ENCODE data around the gene CAMP.
"Not testable (repeated sequence)": the region's sequence is repeated elsewhere in the genome, so short reads cannot be mapped to it uniquely, and the experiment has no call there.

The CAMP gene

DNA sequence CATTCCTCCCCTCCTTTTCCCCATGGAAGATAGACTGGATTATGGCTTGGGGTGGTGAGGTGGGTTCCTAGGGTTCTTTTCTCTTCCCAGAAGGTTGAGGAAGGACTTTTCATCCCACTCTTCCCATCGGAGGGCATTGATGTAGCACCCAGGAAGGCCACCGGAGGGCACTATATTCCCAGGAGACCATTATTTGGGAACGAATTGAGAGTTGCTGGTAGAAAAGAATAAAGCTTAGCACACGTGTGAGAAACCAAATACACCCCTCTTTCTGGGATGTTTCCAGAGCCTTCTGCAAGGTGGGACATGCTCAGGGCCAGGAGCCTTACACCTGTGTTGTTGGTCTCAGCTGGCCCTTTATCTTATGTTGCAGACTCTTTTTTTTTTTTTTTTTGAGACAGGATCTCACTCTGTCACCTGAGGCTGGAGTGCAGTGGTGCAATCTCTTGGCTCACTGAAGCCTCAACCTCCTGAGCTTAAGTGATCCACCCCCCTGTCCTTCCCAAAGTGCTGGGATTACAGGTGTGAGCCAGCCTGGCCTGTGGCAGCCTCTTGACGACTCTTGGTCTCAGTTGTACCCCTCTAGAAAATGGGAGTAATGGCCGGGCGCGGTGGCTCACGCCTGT is 28.7 kb upstream of the CAMP start:
- DNase-seq (ENCODE audit: low spot score), result peak; percentile 61
- TF ChIP-seq CTCF (IDR thresholded peaks at IDR 0.05; ENCODE audit: extremely low read depth, missing control alignments), result peak; percentile 65

DNA sequence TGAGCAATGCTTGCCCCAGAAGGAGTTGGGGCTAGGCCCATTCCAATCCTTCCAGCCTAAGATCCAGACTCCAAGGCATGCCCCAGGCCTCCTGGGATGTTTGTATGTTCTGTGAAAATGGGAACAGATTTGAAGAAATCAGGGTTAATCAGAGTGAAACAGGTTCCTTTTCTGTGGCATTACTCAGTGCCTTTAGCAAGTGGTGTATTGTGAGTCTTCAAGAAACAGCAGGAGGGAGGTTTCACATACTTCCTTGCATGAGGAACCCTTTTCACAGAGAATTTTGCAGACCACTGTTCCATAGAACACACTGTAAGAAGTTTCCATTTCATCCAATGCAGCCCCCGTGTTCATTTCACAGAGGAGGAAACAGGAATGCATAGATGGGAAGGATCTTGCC is 26.7 kb upstream of the CAMP start:
- no peak for TF ChIP-seq CTCF (IDR thresholded peaks at IDR 0.05; ENCODE audit: extremely low read depth, missing control alignments)
- DNase-seq (ENCODE audit: low spot score), result no peak

GRCh38 chr3:48199117-48199516 is 24.2 kb upstream of the CAMP start:
- no peak for TF ChIP-seq CTCF (IDR thresholded peaks at IDR 0.05; ENCODE audit: extremely low read depth, missing control alignments)
- DNase-seq (ENCODE audit: low spot score), result no peak

DNA sequence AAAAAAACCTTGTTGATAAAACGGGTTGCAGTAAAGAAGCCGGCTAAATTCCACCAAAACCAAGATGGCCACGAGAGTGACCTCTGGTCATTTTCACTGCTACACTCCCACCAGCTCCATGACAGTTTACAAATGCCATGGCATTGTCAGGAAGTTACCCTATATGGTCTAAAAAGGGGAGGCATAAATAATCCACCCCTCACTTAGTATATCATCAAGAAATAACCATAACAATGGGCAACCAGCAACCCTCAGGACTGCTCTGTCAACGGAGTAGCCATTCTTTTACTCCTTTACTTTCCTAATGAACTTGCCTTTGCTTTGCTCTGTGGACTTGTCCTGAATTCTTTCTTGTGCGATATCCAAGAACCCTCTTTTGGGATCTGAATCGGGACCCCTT is 20.7 kb upstream of the CAMP start:
- no peak for TF ChIP-seq CTCF (IDR thresholded peaks at IDR 0.05; ENCODE audit: extremely low read depth, missing control alignments)

GRCh38 chr3:48208076-48208475 is 15.2 kb upstream of the CAMP start:
- TF ChIP-seq CTCF (IDR thresholded peaks at IDR 0.05; ENCODE audit: extremely low read depth, missing control alignments), result no peak
- DNase-seq (ENCODE audit: low spot score), result no peak

More for the DNA sequence above, 20.7 kb upstream of the CAMP start:
- DNase-seq (ENCODE audit: low spot score), result no peak

DNA sequence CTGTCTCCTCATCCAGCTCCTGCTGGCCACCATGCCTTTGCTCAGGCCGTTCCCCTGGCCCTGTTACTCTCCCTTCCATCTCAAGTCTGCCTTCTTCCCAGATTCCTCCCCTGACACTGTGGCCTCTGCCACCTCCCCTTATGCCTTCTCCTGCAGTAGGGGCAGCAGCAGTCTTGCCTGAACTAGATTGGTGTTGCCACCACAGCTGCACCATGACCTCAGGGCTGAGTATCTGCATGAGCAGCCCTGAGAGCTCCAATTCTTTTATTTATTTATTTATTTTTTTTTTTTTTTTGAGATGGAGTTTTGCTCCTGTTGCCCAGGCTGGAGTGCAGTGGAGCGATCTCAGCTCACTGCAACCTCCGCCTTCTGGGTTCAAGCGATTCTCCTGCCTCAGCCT is 13.8 kb upstream of the CAMP start:
- no peak for TF ChIP-seq CTCF (IDR thresholded peaks at IDR 0.05; ENCODE audit: extremely low read depth, missing control alignments)
- no peak for DNase-seq (ENCODE audit: low spot score)

DNA sequence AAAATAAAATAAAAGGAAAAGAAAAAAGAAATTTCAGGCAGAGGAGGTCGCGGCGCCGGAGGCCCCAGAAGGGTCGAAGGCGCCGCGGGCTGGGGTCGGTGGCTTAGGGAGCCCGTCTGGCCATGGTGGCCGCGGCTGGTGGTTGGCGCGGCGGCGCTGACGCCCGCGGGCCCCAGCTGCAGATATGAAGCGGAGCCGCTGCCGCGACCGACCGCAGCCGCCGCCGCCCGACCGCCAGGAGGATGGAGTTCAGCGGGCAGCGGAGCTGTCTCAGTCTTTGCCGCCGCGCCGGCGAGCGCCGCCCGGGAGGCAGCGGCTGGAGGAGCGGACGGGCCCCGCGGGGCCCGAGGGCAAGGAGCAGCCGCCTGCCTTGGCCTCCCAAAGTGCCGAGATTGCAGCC is 12.8 kb upstream of the CAMP start:
- not testable (repeated sequence) for DNase-seq (ENCODE audit: low spot score)

- DNase-seq (ENCODE audit: low spot score), result not testable (repeated sequence)
Observed at GRCh38 chr3:48211776-48212175, 11.5 kb upstream of the CAMP start.
